GM18519 (cell line): ENCODE measurements around the gene MED19.
"Not testable (repeated sequence)": the region's sequence is repeated elsewhere in the genome, so short reads cannot be mapped to it uniquely, and the experiment has no call there.

ENCODE experiments used
- ATAC-seq: cut with Tn5 transposase; IDR thresholded peaks from one replicate; pipeline ENCODE4 v1.9.1; 2021; ENCODE audit warnings: mild to moderate bottlenecking, moderate library complexity; ENCODE audit not compliant: unreplicated experiment, low FRiP score

Gene MED19

GRCh38 chr11:57705432-57705831 is 6.6 kb downstream of the MED19 start:
- ATAC-seq = not testable (repeated sequence)

GRCh38 chr11:57704932-57705331 is 7.1 kb downstream of the MED19 start:
- no peak for ATAC-seq

- no peak for ATAC-seq
Observed at GRCh38 chr11:57703341-57703740, 8.7 kb downstream of the MED19 start.

- ATAC-seq = no peak
Observed at GRCh38 chr11:57700425-57700824, 11.6 kb downstream of the MED19 start.

GRCh38 chr11:57699813-57700212 is 12.2 kb downstream of the MED19 start:
- no peak for ATAC-seq

GRCh38 chr11:57698843-57699365 is 13.1 kb downstream of the MED19 start:
- ATAC-seq = no peak

- not testable (repeated sequence) for ATAC-seq
Observed at GRCh38 chr11:57690474-57690873, 21.5 kb downstream of the MED19 start.

- no peak for ATAC-seq
Observed at GRCh38 chr11:57681168-57681567, 30.8 kb downstream of the MED19 start.

- no peak for ATAC-seq
Observed at GRCh38 chr11:57680552-57680874, 31.5 kb downstream of the MED19 start.

GRCh38 chr11:57679396-57679795 is 32.6 kb downstream of the MED19 start:
- ATAC-seq = no peak

- no peak for ATAC-seq
Observed at GRCh38 chr11:57675176-57675941, 36.7 kb downstream of the MED19 start.

GRCh38 chr11:57674251-57674650 is 37.8 kb downstream of the MED19 start:
- no peak for ATAC-seq

- no peak for ATAC-seq
Observed at GRCh38 chr11:57668434-57668782, 43.6 kb downstream of the MED19 start.

- peak; percentile 86 for ATAC-seq
Observed at GRCh38 chr11:57667736-57668433, 44.1 kb downstream of the MED19 start, which contains the start of gene ZDHHC5. Gene ZDHHC5, plus strand, starts transcription at chr11:57668114. Its CDS starts 4,977 bp downstream, at chr11:57673091.

- peak; percentile 45 for ATAC-seq
Observed at GRCh38 chr11:57667117-57667735, 44.8 kb downstream of the MED19 start.

- no peak for ATAC-seq
Observed at GRCh38 chr11:57663975-57664374, 48.0 kb downstream of the MED19 start.

GRCh38 chr11:57662893-57663292 is 49.1 kb downstream of the MED19 start:
- ATAC-seq = no peak

- no peak for ATAC-seq
Observed at GRCh38 chr11:57659669-57660068, 52.3 kb downstream of the MED19 start.

- no peak for ATAC-seq
Observed at GRCh38 chr11:57658023-57658361, 54.0 kb downstream of the MED19 start.

- ATAC-seq = peak; percentile 99
Observed at GRCh38 chr11:57657194-57658022, 54.6 kb downstream of the MED19 start, which contains the start of gene CLP1. Gene CLP1, plus strand, starts transcription at chr11:57657762. Its CDS starts 1,715 bp downstream, at chr11:57659477.

GRCh38 chr11:57656885-57657193 is 55.2 kb downstream of the MED19 start:
- ATAC-seq = no peak
